ENCODE results near the gene FPGS. TPM values are rescaled to one million over a fixed set of nuclear protein-coding genes. Genes with fewer than 3 reads are reported as not detected.

The FPGS gene
- total RNA-seq, 4 donors from 2014 or later = 42.5 to 91.4 (median 63.2) TPM

- Histone ChIP-seq H3K4me3 (no peak overlapping the region), H3K9me3 (no peaks in the 10 kb centered on the region), H3K27me3 (no peaks in the 10 kb centered on the region), H3K27ac (no peak overlapping the region), H3K36me3 (no peaks in the 10 kb centered on the region), H3K4me1 (peaks cover 0 to 32% (median 19%) of the 10 kb centered on the region in 3 donors)
- 82% methylated on average over 2 of the region's 4 CpGs; no CpG with 5 or more reads in 1 of the 2 donors for WGBS, 2 donors (ENCODE audit: low coverage in 1 of 2)
- ATAC-seq = no peak
- TF ChIP-seq EP300 (IDR thresholded peaks at IDR 0.05) (no peak), POLR2AphosphoS5 (IDR thresholded peaks at IDR 0.05) (no peak), POLR2A (IDR thresholded peaks at IDR 0.05) (no peak)
- TF ChIP-seq, protein P1, sequence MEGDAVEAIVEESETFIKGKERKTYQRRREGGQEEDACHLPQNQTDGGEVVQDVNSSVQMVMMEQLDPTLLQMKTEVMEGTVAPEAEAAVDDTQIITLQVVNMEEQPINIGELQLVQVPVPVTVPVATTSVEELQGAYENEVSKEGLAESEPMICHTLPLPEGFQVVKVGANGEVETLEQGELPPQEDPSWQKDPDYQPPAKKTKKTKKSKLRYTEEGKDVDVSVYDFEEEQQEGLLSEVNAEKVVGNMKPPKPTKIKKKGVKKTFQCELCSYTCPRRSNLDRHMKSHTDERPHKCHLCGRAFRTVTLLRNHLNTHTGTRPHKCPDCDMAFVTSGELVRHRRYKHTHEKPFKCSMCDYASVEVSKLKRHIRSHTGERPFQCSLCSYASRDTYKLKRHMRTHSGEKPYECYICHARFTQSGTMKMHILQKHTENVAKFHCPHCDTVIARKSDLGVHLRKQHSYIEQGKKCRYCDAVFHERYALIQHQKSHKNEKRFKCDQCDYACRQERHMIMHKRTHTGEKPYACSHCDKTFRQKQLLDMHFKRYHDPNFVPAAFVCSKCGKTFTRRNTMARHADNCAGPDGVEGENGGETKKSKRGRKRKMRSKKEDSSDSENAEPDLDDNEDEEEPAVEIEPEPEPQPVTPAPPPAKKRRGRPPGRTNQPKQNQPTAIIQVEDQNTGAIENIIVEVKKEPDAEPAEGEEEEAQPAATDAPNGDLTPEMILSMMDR (IDR thresholded peaks at IDR 0.05) = no peak
Measured at GRCh38 chr9:127781806-127782205, 20.9 kb upstream of the FPGS start.

DNA sequence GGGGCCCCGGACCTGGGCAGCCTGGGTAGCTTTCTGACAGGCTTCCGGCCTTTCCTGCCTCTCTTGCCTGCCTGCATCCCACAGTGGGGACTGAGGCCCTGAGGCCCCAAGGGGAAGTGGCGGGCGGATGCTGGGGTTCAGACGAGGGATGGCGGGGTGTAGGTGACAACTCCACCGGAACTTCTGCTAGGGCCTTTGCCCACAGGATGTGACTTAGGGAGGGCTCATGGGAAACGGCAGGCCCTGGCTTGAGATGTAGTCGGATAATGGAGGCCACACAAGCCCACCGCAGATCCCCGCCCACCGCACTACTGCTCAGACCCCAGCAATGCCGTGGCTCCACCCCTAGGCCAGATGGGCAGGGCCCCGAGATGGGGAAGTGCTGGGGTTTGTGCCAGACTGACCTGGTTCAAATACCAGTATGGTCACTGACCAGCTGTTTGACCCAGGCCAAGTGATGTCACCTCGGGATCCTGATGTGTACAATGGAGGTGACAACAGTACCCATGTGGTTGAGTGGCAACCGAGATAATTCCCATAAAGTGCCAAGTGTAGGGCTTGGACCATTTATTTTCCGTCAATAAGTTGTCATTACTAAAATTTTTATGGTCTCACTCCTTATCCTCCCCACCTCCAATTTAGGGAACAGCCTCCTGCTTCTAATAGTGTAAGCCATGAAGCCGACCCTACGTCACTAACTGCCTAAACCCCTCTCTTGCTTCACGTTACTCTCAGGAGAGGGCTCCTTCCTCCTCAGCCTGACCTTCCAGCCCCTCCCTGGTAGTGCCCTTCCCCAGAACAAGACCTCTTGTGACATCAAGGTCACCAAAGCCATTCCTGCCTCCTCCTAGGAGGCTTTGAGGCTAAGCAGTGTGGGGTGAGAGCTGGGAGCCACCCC is 19.3 kb upstream of the FPGS start:
- TF ChIP-seq, protein P1 (IDR thresholded peaks at IDR 0.05) = no peak
- TF ChIP-seq POLR2A (IDR thresholded peaks at IDR 0.05) (no peak), EP300 (IDR thresholded peaks at IDR 0.05) (no peak), POLR2AphosphoS5 (IDR thresholded peaks at IDR 0.05) (no peak)
- H3K4me3 ChIP-seq = no peak overlapping the region
- H3K27ac ChIP-seq = peak overlapping the region in 3 of 4 donors; percentile 31 to 97 (median 97)
- no peaks in the 10 kb centered on the region for H3K27me3 ChIP-seq
- H3K4me1 ChIP-seq = peaks cover 0 to 43% (median 24%) of the 10 kb centered on the region in 3 donors
- WGBS, 2 donors (ENCODE audit: low coverage in 1 of 2) = 70 to 83% methylated on average over 4 to 6 of the region's 20 CpGs
- no peaks in the 10 kb centered on the region for H3K9me3 ChIP-seq
- ATAC-seq = no peak
- peaks cover 0 to 14% of the 10 kb centered on the region in 2 donors for H3K36me3 ChIP-seq

DNA sequence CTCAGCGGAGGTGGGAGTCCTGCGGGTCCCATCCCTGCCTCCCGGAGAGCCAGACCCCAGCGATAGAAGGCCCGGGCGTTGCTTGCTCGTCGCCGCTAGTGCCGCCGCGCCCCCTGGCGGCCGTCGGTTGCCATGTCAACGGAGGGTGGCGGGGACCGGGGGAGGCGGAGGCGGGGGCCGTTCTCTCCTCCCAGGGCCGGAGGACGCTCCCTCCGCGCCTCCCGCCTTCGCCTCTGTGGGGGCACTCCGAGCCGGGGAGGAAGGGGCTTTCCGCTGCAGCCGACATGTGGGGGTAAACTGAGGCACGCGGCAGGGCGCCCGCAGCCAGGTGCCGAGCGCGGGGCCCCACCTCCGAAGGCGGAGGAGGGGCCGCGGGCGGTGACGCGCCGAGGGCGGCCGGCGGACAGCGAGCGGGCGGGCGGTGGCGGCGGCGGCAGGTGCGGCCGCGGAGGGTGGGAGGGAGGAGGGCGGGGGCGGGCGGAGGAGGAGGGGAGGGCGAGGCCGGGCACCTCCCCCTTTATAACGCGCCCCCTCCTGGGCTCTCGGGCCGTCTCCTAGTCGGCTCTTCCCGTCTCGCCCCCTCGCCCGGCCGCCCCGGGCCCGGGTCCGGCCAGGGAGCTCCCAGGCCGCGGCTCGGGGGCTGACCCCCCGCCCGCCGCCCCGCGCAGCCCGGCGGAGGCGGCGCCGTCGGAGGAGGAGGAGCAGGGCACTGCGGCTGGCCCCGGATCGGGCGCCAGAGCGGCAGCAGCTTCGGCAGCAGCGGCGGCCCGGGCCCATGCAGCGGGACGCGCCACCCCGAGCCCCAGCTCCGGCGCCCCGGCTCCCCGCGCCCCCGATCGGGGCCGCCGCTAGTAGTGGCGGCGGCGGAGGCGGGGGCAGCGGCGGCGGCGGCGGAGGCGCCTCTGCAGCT is 17.4 kb upstream of the FPGS start:
- no peaks in the 10 kb centered on the region for H3K9me3 ChIP-seq

DNA sequence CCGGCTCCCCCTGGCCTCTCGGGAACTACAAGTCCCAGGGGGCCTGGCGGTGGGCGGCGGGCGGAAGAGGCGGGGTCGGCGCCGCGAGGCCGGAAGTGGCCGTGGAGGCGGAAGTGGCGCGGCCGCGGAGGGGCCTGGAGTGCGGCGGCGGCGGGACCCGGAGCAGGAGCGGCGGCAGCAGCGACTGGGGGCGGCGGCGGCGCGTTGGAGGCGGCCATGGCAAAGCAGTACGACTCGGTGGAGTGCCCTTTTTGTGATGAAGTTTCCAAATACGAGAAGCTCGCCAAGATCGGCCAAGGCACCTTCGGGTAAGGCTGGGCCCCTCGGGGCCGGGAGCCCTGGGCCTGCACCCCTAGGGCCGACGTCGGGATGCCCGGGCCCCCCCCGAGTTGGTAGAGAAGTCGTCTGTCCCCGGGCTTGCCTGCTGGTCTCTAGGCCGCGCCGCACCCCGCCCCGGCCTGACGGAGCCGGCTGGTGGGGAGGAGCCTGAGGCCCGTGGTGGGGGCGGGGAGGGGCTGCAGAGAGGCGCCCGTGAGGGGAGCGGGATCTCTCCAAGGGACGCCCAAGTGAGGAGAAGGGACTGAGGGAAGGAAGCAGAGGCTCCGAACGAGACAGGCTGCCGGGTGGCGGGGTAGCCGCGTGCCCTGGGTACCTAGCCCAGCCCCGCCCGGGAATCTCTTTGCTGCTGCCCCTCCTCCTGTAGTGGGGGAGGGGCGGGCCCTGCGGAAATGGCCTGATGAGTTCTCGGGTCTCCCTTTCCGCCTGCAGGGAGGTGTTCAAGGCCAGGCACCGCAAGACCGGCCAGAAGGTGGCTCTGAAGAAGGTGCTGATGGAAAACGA is 16.5 kb upstream of the FPGS start, which contains the start of gene CDK9:
CDK9 (plus strand) TSS at position 102 of the 840 bp plus-strand sequence; CDS start at position 217, 115 bp downstream.
- Histone ChIP-seq H3K27ac (peak within 1 kb of the TSS; percentile 76 to 99 (median 97)), H3K4me1 (peaks cover 0 to 58% (median 20%) of the 10 kb centered on the region in 3 donors), H3K36me3 (peaks cover 0 to 42% of the 10 kb centered on the region in 2 donors), H3K9me3 (no peaks in the 10 kb centered on the region), H3K4me3 (peak within 1 kb of the TSS; percentile 98 to 99), H3K27me3 (no peaks in the 10 kb centered on the region)
- 0 to 4% methylated on average over 2 to 3 of the region's 75 CpGs for WGBS, 2 donors (ENCODE audit: low coverage in 1 of 2)
- ATAC-seq = peak; percentile 87
- TF ChIP-seq, protein P1 (IDR thresholded peaks at IDR 0.05) = no peak
- peak; percentile 76 for TF ChIP-seq POLR2AphosphoS5 (IDR thresholded peaks at IDR 0.05)
- peak; percentile 57 to 79 for TF ChIP-seq POLR2A (IDR thresholded peaks at IDR 0.05)

More for the DNA sequence above, 17.4 kb upstream of the FPGS start:
- Histone ChIP-seq H3K27me3 (no peaks in the 10 kb centered on the region), H3K27ac (peak overlapping the region; percentile 54 to 99 (median 97)), H3K4me3 (peak overlapping the region; percentile 98 to 99), H3K4me1 (peaks cover 0 to 56% (median 20%) of the 10 kb centered on the region in 3 donors), H3K36me3 (peaks cover 0 to 33% of the 10 kb centered on the region in 2 donors)
- no CpG with 5 or more reads among the region's 123 CpGs for WGBS, 2 donors (ENCODE audit: low coverage in 1 of 2)
- TF ChIP-seq POLR2AphosphoS5 (IDR thresholded peaks at IDR 0.05) (peak; percentile 16), EP300 (IDR thresholded peaks at IDR 0.05) (no peak), POLR2A (IDR thresholded peaks at IDR 0.05) (peak; percentile 17 to 54)
- TF ChIP-seq, protein P1 (IDR thresholded peaks at IDR 0.05) = peak in 3 of 4 experiments; percentile 95 to 98 (median 95)
- ATAC-seq = peak; percentile 85

All from gastroesophageal sphincter (tissue), 4 donors.